ENCODE results near the gene SENP6. TPM values are rescaled to one million over a fixed set of nuclear protein-coding genes. Genes with fewer than 3 reads are reported as not detected.
"Not testable (repeated sequence)": the region's sequence is repeated elsewhere in the genome, so short reads cannot be mapped to it uniquely, and the experiment has no call there.

SENP6 gene
- total RNA-seq, 1 donor from 2014 or later, result 47.4 TPM

DNA sequence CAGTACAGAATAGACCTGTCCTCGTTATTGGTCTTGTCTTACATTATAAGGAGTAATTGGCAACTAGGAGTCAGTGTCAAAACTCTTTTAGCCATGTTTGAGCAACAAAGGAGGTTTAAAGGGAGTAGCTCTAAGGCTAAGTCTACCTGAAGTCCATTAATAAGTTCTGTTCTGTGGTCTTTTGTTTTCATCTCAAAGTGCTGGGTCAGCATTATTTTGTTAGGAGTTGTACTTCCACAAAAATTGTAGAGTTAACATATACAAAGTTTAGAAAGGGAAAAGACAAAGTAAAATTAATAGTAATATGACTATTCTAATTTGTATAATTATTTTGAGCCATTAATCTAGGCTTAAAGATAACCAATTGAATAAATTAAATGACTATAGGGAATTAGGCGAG is 12.7 kb upstream of the SENP6 start:
- no peak for DNase-seq (ENCODE audit: low read depth)
- Histone ChIP-seq H3K36me3 (ENCODE audit: control insufficient read depth, insufficient read depth, low read length) (no peaks in the 10 kb centered on the region), H3K27me3 (ENCODE audit: control insufficient read depth, insufficient read depth, low read length) (no peaks in the 10 kb centered on the region), H3K4me3 (ENCODE audit: low read depth, low read length) (no peak overlapping the region)
- no peak for FAIRE-seq
- TF ChIP-seq, protein P1, sequence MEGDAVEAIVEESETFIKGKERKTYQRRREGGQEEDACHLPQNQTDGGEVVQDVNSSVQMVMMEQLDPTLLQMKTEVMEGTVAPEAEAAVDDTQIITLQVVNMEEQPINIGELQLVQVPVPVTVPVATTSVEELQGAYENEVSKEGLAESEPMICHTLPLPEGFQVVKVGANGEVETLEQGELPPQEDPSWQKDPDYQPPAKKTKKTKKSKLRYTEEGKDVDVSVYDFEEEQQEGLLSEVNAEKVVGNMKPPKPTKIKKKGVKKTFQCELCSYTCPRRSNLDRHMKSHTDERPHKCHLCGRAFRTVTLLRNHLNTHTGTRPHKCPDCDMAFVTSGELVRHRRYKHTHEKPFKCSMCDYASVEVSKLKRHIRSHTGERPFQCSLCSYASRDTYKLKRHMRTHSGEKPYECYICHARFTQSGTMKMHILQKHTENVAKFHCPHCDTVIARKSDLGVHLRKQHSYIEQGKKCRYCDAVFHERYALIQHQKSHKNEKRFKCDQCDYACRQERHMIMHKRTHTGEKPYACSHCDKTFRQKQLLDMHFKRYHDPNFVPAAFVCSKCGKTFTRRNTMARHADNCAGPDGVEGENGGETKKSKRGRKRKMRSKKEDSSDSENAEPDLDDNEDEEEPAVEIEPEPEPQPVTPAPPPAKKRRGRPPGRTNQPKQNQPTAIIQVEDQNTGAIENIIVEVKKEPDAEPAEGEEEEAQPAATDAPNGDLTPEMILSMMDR (IDR thresholded peaks at IDR 0.05; ENCODE audit: insufficient read depth, low read length, severe bottlenecking), result no peak

DNA sequence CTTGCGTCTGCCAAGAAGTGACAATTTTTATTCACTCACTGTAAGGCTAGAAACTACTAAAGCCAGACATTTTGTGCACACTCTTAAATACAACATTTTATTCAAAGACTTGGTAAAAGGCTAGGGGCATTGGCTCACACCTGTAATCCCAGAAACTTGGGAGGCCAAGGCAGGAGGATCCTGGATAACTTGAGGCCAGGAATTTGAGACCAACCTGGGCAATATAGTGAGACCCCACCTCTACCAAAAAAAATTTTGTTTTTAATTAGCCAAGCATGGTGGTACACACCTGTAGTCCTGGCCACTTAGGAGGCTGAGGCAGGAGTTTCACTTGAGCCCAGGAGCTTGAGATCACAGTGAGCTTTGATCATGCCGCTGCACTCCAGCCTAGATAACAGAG is 11.3 kb upstream of the SENP6 start:
- H3K4me3 ChIP-seq (ENCODE audit: low read depth, low read length), result no peak overlapping the region
- H3K36me3 ChIP-seq (ENCODE audit: control insufficient read depth, insufficient read depth, low read length), result no peaks in the 10 kb centered on the region
- TF ChIP-seq, protein P1 (IDR thresholded peaks at IDR 0.05; ENCODE audit: insufficient read depth, low read length, severe bottlenecking), result no peak
- no peak for FAIRE-seq
- DNase-seq (ENCODE audit: low read depth), result no peak
- no peaks in the 10 kb centered on the region for H3K27me3 ChIP-seq (ENCODE audit: control insufficient read depth, insufficient read depth, low read length)

DNA sequence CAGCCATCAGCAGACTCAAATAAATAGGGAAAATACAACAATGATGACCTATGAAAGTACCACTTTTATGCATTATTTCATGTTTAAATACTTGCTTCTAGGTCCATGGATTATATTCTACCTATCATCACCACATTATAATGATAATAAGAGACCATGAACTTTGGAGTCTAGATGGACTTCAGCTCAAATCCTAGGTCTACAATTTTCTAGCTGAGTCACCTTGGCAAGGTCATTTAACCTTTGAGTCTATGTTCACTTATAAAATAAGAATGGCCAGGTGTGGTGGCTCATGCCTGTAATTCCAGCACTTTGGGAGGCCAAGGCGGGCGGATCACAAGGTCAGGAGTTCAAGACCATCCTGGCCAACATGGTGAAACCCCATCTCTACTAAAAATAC is 5.3 kb upstream of the SENP6 start:
- DNase-seq (ENCODE audit: low read depth); H3K27me3 ChIP-seq (ENCODE audit: control insufficient read depth, insufficient read depth, low read length); H3K4me3 ChIP-seq (ENCODE audit: low read depth, low read length); H3K36me3 ChIP-seq (ENCODE audit: control insufficient read depth, insufficient read depth, low read length); FAIRE-seq: not testable (repeated sequence)

DNA sequence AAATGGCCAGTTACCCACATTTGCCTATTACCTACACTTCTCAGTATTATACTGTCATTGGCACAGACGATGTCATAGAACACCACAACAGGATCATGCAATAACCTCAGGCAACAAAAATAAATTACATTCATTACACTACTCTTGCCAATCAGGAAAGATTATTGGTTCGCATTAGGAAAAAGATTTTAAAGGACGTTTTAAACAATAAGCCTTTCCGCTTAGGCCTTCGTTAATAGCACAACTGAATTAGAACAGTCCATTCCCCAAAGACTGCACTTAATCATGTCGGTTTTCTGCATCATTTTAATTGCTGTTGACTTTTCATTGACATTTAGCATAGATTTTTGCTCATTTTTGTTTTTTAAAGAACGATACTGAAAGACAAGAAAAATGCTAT is 912 bp upstream of the SENP6 start:
- FAIRE-seq (no peak), DNase-seq (ENCODE audit: low read depth) (peak; percentile 12)
- H3K27me3 ChIP-seq (ENCODE audit: control insufficient read depth, insufficient read depth, low read length), result no peaks in the 10 kb centered on the region
- no peaks in the 10 kb centered on the region for H3K36me3 ChIP-seq (ENCODE audit: control insufficient read depth, insufficient read depth, low read length)
- TF ChIP-seq, protein P1 (IDR thresholded peaks at IDR 0.05; ENCODE audit: insufficient read depth, low read length, severe bottlenecking), result no peak
- H3K4me3 ChIP-seq (ENCODE audit: low read depth, low read length), result no peak overlapping the region

DNA sequence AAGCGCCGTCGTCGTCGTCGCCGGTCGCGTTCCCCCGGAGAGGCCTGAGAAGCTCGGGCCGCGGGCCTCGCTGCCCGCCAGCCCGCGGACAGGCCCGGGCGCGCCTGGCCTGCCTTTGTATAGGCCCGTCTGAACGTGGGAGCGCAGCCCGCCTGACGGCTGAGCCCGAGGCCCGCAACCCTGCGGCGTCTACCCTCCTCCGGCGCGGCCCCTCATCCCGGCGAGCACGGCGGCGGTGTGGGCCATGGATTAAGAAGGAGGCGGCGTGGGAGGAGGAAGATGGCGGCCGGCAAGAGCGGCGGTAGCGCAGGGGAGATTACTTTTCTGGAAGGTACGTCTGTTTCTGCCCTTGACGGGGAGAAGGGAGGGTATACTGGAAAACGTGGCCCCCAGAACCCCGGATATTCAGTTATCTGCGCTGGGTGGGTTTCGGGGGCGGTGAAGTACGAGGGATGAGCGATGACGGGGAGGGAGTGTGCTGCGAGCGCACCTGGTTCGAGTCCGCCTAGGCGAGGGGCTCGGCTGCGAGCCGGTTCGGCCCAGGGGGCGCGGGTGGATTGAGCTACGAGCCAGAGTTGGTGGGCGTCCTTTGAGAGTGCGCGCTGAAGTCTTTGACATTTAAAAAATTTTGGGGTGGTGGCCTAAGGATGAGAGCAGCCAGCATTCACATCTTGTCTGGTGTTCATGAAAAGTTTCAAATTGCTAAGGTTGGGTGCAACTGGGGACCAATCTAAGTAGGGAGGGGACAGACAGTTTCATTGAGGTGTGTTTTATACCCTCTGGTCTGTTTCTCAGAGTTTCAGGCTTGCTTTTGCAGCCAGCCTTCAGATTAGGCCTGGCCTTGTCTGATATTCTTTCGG is 796 bp downstream of the SENP6 start:
- FAIRE-seq (no peak), DNase-seq (ENCODE audit: low read depth) (peak; percentile 22)
- H3K4me3 ChIP-seq (ENCODE audit: low read depth, low read length), result peak overlapping the region; percentile 94
- no peaks in the 10 kb centered on the region for H3K27me3 ChIP-seq (ENCODE audit: control insufficient read depth, insufficient read depth, low read length)
- TF ChIP-seq, protein P1 (IDR thresholded peaks at IDR 0.05; ENCODE audit: insufficient read depth, low read length, severe bottlenecking), result no peak
- no peaks in the 10 kb centered on the region for H3K36me3 ChIP-seq (ENCODE audit: control insufficient read depth, insufficient read depth, low read length)

DNA sequence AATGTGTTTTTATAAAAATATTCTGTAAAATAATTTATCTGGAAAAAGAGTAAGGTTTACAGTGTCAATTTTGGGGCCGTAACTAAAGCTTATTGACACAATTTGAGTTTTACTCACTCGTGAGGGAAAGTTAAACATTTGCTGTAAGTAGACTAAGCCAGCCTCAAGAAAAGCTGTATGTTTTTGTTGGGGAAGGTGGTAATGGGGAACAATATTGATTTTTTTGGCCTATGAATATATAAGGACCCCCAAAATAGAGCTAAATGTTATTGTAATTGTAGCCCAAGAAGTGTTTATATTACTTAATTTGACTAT is 1.4 kb downstream of the SENP6 start:
- DNase-seq (ENCODE audit: low read depth) (peak; percentile 12), FAIRE-seq (no peak)
- Histone ChIP-seq H3K4me3 (ENCODE audit: low read depth, low read length) (peak overlapping the region; percentile 94), H3K27me3 (ENCODE audit: control insufficient read depth, insufficient read depth, low read length) (no peaks in the 10 kb centered on the region), H3K36me3 (ENCODE audit: control insufficient read depth, insufficient read depth, low read length) (no peaks in the 10 kb centered on the region)
- TF ChIP-seq, protein P1 (IDR thresholded peaks at IDR 0.05; ENCODE audit: insufficient read depth, low read length, severe bottlenecking), result no peak
